SK-N-SH (cell line): Measurements from ENCODE around the gene SF3B6. TPM values are rescaled to one million over a fixed set of nuclear protein-coding genes. Genes with fewer than 3 reads are reported as not detected.

Experiments
- CTCF ChIA-PET: fragments of 300-600, 350-600 bp; formaldehyde crosslinking; extraction: SDS; loops from one replicate; lab custom pipeline; 2021; lab: Yijun Ruan, JAX
- POLR2A ChIA-PET: fragments of 350-600 bp; sonication (Branson Sonifier 250); formaldehyde crosslinking; extraction: SDS; loops from one replicate; lab custom pipeline; 2020; ENCODE audit warnings: antibody characterized with exemption, inconsistent platforms; lab: Yijun Ruan, JAX
- DNase-seq: peaks from one replicate; pipeline ENCODE4 v3.0.0; 2012
- H2AFZ ChIP-seq: fragments of 200-600 bp; sonication (generic); 2 replicates; pipeline ENCODE4 v1.8.1; 2016; ENCODE audit warnings: antibody characterized with exemption, mild to moderate bottlenecking, low read depth
- H3F3A ChIP-seq: fragments of 200-600 bp; sonication (generic); replicated peaks from 2 replicates; pipeline ENCODE3; 2016; ENCODE audit warnings: antibody characterized with exemption, mild to moderate bottlenecking; ENCODE audit not compliant: insufficient read depth
- H3K27ac ChIP-seq, 2 experiments: fragments of 200-500 bp in 1 of 2; fragments of 200-600 bp in 1 of 2; sonication (Bioruptor generic) in 1 of 2; sonication (generic), shearing (Covaris generic) in 1 of 2; 2 replicates each; pipeline versions ENCODE4 v1.5.1 to v1.6.1; 2014 to 2016; ENCODE audit warnings: low read depth in 2 of 2, inconsistent platforms in 1 of 2, low read length in 1 of 2, mild to moderate bottlenecking in 1 of 2, mixed read lengths in 1 of 2
- H3K27me3 ChIP-seq: fragments of 200-600 bp; sonication (generic), shearing (Covaris generic); 2 replicates; pipeline ENCODE4 v1.6.1; 2016; ENCODE audit warnings: mixed run types; ENCODE audit not compliant: insufficient read depth
- H3K36me3 ChIP-seq, 2 experiments: fragments of 200-500 bp in 1 of 2; fragments of 200-600 bp in 1 of 2; sonication (Bioruptor generic) in 1 of 2; sonication (generic) in 1 of 2; replicated peaks in 1 of 2; 2 replicates each; pipeline versions ENCODE3 to v1.5.1; 2014 to 2016; ENCODE audit warnings: low read length in 1 of 2, mild to moderate bottlenecking in 1 of 2; ENCODE audit not compliant: insufficient read depth in 2 of 2, control insufficient read depth in 1 of 2
- H3K4me1 ChIP-seq, 2 experiments: fragments of 200-500 bp in 1 of 2; fragments of 200-600 bp in 1 of 2; sonication (Bioruptor generic) in 1 of 2; sonication (generic), shearing (Covaris generic) in 1 of 2; 2 replicates each; pipeline versions ENCODE4 v1.5.1 to v1.6.1; 2014 to 2016; ENCODE audit warnings: low read depth in 1 of 2, low read length in 1 of 2, mixed run types in 1 of 2; ENCODE audit not compliant: insufficient read depth in 2 of 2, control insufficient read depth in 1 of 2
- H3K4me2 ChIP-seq: fragments of 200-600 bp; sonication (generic), shearing (Covaris generic); 2 replicates; pipeline ENCODE4 v1.6.1; 2017; ENCODE audit warnings: mixed run types
- H3K4me3 ChIP-seq, 2 experiments: fragments of 200-500 bp in 1 of 2; fragments of 200-600 bp in 1 of 2; sonication (Bioruptor generic) in 1 of 2; sonication (generic), shearing (Covaris generic) in 1 of 2; 2 replicates each; pipeline versions ENCODE4 v1.5.1 to v1.8.1; 2014 to 2016; ENCODE audit warnings: low read depth in 2 of 2, inconsistent platforms in 1 of 2, low read length in 1 of 2, mild to moderate bottlenecking in 1 of 2, mixed read lengths in 1 of 2, moderate library complexity in 1 of 2
- H3K79me2 ChIP-seq: fragments of 200-600 bp; sonication (generic); 2 replicates; pipeline ENCODE4 v1.8.1; 2017; ENCODE audit warnings: mild to moderate bottlenecking; ENCODE audit not compliant: insufficient read depth
- H3K9ac ChIP-seq: fragments of 200-600 bp; sonication (generic); 2 replicates; pipeline ENCODE4 v1.6.1; 2017; ENCODE audit warnings: mixed run types
- H3K9me2 ChIP-seq: fragments of 200-600 bp; sonication (generic); 2 replicates; pipeline ENCODE4 v1.6.1; 2017; ENCODE audit warnings: mixed run types
- H3K9me3 ChIP-seq: fragments of 200-600 bp; sonication (generic); 2 replicates; pipeline ENCODE4 v1.6.1; 2017; ENCODE audit warnings: mixed run types, mild to moderate bottlenecking, moderate library complexity
- H4K20me1 ChIP-seq: fragments of 200-600 bp; sonication (generic); 2 replicates; pipeline ENCODE4 v1.6.1; 2017; ENCODE audit warnings: mild to moderate bottlenecking, mixed run types; ENCODE audit not compliant: insufficient read depth
- CTCF ChIP-seq: fragments of 200-600 bp; sonication (generic); IDR thresholded peaks from 2 replicates; pipeline ENCODE4 v1.6.1; 2017; ENCODE audit warnings: antibody characterized with exemption, mild to moderate bottlenecking, moderate library complexity
- EP300 ChIP-seq, 2 experiments: IDR thresholded peaks; 2 replicates each; pipeline versions ENCODE4 v1.4.0 to v1.6.1; 2012; ENCODE audit warnings: borderline replicate concordance in 1 of 2, low read depth in 1 of 2, low read length in 1 of 2
- FOXJ3 ChIP-seq: sonication (generic); formaldehyde crosslinking; IDR thresholded peaks from 2 replicates; pipeline ENCODE4 v1.5.1; 2020; ENCODE audit warnings: mild to moderate bottlenecking, missing genetic modification reagents
- FOXM1 ChIP-seq: IDR thresholded peaks from 2 replicates; pipeline ENCODE4 v1.4.0; 2012; ENCODE audit warnings: low read depth, mild to moderate bottlenecking
- MAX ChIP-seq: IDR thresholded peaks from 2 replicates; pipeline ENCODE4 v1.4.0; 2012; ENCODE audit warnings: low read depth
- PBX3 ChIP-seq: IDR thresholded peaks from 2 replicates; pipeline ENCODE4; 2012
- POLR2AphosphoS5 ChIP-seq: IDR thresholded peaks from 2 replicates; pipeline ENCODE4 v1.6.1; 2012; ENCODE audit warnings: low read depth, low read length
- REST ChIP-seq: IDR thresholded peaks from 2 replicates; pipeline ENCODE4 v1.6.1; 2012; ENCODE audit warnings: mild to moderate bottlenecking, low read depth, low read length, moderate library complexity
- SMC3 ChIP-seq: IDR thresholded peaks from 2 replicates; pipeline ENCODE4 v1.6.1; 2012; ENCODE audit warnings: low read depth, low read length, improper control_type of control experiment
- TAF1 ChIP-seq: IDR thresholded peaks from 2 replicates; pipeline ENCODE4 v1.6.1; 2012; ENCODE audit warnings: low read depth, mild to moderate bottlenecking, low read length, moderate library complexity, borderline replicate concordance
- USF2 ChIP-seq: fragments of 150-350 bp; IDR thresholded peaks from 2 replicates; pipeline ENCODE4 v1.6.1; 2017; ENCODE audit warnings: antibody characterized with exemption, low read length, low read depth, borderline replicate concordance
- WGBS: methylation state at CpG from one replicate; pipeline ENCODE4 v1.1.6; 2017; ENCODE audit warnings: low lambda C conversion rate; 5-methylcytosine and 5-hydroxymethylcytosine counted together
- polyA plus RNA-seq, 3 experiments: library from polyadenylated mRNA; depleted of rRNA; stranded (reverse); fragments of >200 nt; gene quantifications; 2 replicates each; pipeline ENCODE4 v1.2.3, GENCODE V29; 2012

The SF3B6 gene
- polyA plus RNA-seq, 1 of the 3 experiments (the other 2 are of a cell fraction), result 275 TPM

- TF ChIP-seq REST, result no peak
- TF ChIP-seq FOXJ3, result no peak
- no peak for TF ChIP-seq TAF1
- no peak for TF ChIP-seq SMC3
- WGBS, result 96% methylated on average over 1 of the region's 1 CpG
- POLR2A ChIA-PET, result interaction anchor here (1.0 kb wide), 1 partner anchor 13 kb away, joined by 4 read pairs; no protein-coding TSS in a partner anchor
These were observed 23.2 kb downstream of the SF3B6 start for GRCh38 chr2:24052951-24053350.

GRCh38 chr2:24051833-24052232 is 24.3 kb downstream of the SF3B6 start:
- CTCF ChIA-PET, result interaction anchor here (0.5 to 3.9 kb wide), 6 partner anchors 9 to 232 kb away, joined by 3 to 43 read pairs (median 8); partner anchors contain the start of gene TP53I3
- 93% methylated on average over 8 of the region's 8 CpGs for WGBS
- Histone ChIP-seq H3F3A (peaks cover 15% of the 10 kb centered on the region), H3K27ac (no peak overlapping the region), H3K9me3 (no peaks in the 10 kb centered on the region), H3K9ac (no peak overlapping the region), H3K36me3 (peaks cover 0 to 11% of the 10 kb centered on the region in 2 experiments), H4K20me1 (no peaks in the 10 kb centered on the region), H3K9me2 (no peaks in the 10 kb centered on the region), H3K4me2 (no peak overlapping the region), H3K79me2 (peaks cover 3% of the 10 kb centered on the region; the same call in 1 of the 2 replicates), H3K4me1 (peaks cover 3 to 23% of the 10 kb centered on the region in 2 experiments; a peak in 1 of 4 replicates), H3K4me3 (no peak overlapping the region), H3K27me3 (no peaks in the 10 kb centered on the region), H2AFZ (no peak overlapping the region)
- TF ChIP-seq USF2 (no peak), FOXM1 (no peak), CTCF (no peak), EP300 (IDR thresholded peaks at IDR 0.05; ENCODE audit: borderline replicate concordance in 1 of 2, low read depth in 1 of 2, low read length in 1 of 2) (no peak), POLR2AphosphoS5 (no peak), MAX (no peak), PBX3 (no peak)
- DNase-seq, result no peak
- POLR2A ChIA-PET, result interaction anchor here (1.3 kb wide), 1 partner anchor 112 kb away, joined by 3 read pairs; the partner anchor contains the start of gene UBXN2A

More at GRCh38 chr2:24052951-24053350, 23.2 kb downstream of the SF3B6 start:
- Histone ChIP-seq H3K9me2 (no peaks in the 10 kb centered on the region), H3K79me2 (no peaks in the 10 kb centered on the region), H3K4me1 (peaks cover 0 to 18% of the 10 kb centered on the region in 2 experiments; a peak in 1 of 4 replicates), H3F3A (peaks cover 11% of the 10 kb centered on the region), H3K4me2 (no peak overlapping the region), H2AFZ (no peak overlapping the region), H3K9me3 (no peaks in the 10 kb centered on the region), H3K27ac (no peak overlapping the region), H4K20me1 (no peaks in the 10 kb centered on the region), H3K36me3 (peaks cover 0 to 11% of the 10 kb centered on the region in 2 experiments), H3K4me3 (no peak overlapping the region), H3K27me3 (no peaks in the 10 kb centered on the region), H3K9ac (no peak overlapping the region)
- no peak for DNase-seq
- CTCF ChIA-PET, result interaction anchor here (0.6 to 1.7 kb wide), 6 partner anchors 17 to 1088 kb away, joined by 3 to 4 read pairs (median 3); partner anchors contain the start of gene SF3B6
